Activated CD4-positive, alpha-beta T cell treated with anti-CD3 and anti-CD28 coated beads, Interleukin-2, amount 10 ng/mL, durations not matched to agents 7 days and 5 days (primary cell): ENCODE data around the gene SLC17A8. TPM values are rescaled to one million over a fixed set of nuclear protein-coding genes. Genes with fewer than 3 reads are reported as not detected.

ENCODE experiments used
- CTCF ChIA-PET: fragments of 350-600 bp; sonication (Branson Sonifier 250); formaldehyde crosslinking; loops from one replicate; lab custom pipeline; 2021; ENCODE audit warnings: antibody characterized with exemption; lab: Charles Lee
- POLR2A ChIA-PET: fragments of 350-600 bp; sonication (Branson Sonifier 250); formaldehyde crosslinking; loops from one replicate; lab custom pipeline; 2021; ENCODE audit warnings: antibody characterized with exemption; lab: Charles Lee
- DNase-seq: peaks from one replicate; pipeline ENCODE4 v3.0.0-alpha.2; 2020
- H3K27ac Mint-ChIP-seq: one replicate; pipeline ENCODE4 v1.8.0; 2021; ENCODE audit warnings: mild to moderate bottlenecking, moderate library complexity, mixed read lengths
- H3K27me3 Mint-ChIP-seq: one replicate; pipeline ENCODE4 v1.8.0; 2021; ENCODE audit warnings: mixed read lengths
- H3K36me3 Mint-ChIP-seq: one replicate; pipeline ENCODE4 v1.8.0; 2021; ENCODE audit warnings: low read depth, mixed read lengths
- H3K4me1 Mint-ChIP-seq: one replicate; pipeline ENCODE4 v1.8.0; 2021; ENCODE audit warnings: mixed read lengths
- H3K4me3 Mint-ChIP-seq: one replicate; pipeline ENCODE4 v1.8.0; 2021; ENCODE audit warnings: mild to moderate bottlenecking, moderate library complexity, mixed read lengths
- H3K9me3 Mint-ChIP-seq: one replicate; pipeline ENCODE4 v1.8.0; 2021; ENCODE audit warnings: mixed read lengths
- total RNA-seq, 2 experiments: library from RNA; stranded (reverse); gene quantifications; one replicate each; pipeline ENCODE4 v1.2.3, GENCODE V29; 2021

Gene SLC17A8
- total RNA-seq, 2 experiments from 2014 or later = not detected

DNA sequence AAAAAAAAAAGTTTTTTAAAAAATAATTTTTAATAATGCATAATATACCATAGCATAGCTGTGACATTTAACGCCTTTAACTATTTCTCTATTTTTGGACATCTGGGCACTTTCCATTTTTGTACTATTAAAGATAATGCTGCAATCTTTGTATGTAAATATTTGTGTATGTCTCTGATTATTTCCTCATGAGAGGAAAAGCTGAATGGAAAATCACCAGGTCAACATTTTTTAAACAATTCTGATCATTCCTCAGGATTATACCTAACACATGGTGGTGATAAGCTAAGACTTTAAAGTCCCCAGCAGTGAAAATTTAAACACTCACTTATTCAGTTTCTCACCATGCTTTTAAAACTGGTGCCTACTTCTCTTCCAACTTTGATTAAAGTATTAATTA lies 85.5 kb downstream of the SLC17A8 start:
- H3K4me3 Mint-ChIP-seq = no peak overlapping the region
- no peaks in the 10 kb centered on the region for H3K36me3 Mint-ChIP-seq
- H3K27me3 Mint-ChIP-seq = peaks cover 2% of the 10 kb centered on the region
- no peak overlapping the region for H3K27ac Mint-ChIP-seq
- DNase-seq = no peak
- ChIA-PET CTCF (no interaction called here), POLR2A (no interaction called here)
- H3K4me1 Mint-ChIP-seq = no peaks in the 10 kb centered on the region
- no peaks in the 10 kb centered on the region for H3K9me3 Mint-ChIP-seq

DNA sequence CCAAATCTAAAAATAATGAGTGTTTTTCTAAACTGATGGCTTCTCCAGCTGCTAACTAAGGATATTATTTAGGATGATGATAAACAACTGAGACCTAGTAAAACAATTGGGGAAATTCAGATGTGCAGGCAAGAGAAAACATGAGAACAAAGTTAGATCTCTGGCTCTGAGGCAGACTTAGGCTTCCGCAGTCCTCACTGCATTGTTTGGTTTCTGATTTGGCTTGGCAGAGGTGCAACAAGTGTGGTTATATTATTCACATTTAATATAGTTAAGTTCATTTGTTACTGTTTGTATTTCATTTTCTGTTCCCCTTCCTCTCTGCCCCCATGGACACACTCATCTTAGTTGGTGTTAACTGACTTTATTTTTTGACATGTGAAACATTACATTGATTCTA lies 86.6 kb downstream of the SLC17A8 start:
- Mint-ChIP-seq H3K27me3 (peaks cover 4% of the 10 kb centered on the region), H3K27ac (no peak overlapping the region), H3K4me3 (no peak overlapping the region), H3K9me3 (no peaks in the 10 kb centered on the region), H3K4me1 (no peaks in the 10 kb centered on the region), H3K36me3 (no peaks in the 10 kb centered on the region)
- CTCF ChIA-PET = no interaction called here
- POLR2A ChIA-PET = no interaction called here
- no peak for DNase-seq

DNA sequence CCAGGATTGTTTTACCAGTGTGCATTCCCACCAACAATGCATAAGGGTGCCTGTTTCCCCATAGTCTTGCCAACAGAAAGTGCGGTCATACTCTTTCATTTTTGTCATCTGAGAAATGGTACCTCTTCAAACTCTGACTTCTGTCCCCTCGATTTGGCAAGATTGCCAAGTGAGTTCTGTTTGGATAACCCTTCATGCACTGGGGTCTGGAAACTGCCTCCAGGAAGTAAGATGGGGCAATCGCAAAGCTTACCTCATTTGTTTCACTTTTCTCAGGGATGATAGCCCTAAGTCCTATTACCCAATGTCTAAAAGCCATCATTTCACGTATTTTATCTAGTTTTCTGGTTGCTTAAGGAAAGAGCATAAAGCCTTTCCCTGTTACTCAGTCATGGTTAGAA lies 88.2 kb downstream of the SLC17A8 start:
- H3K27ac Mint-ChIP-seq = no peak overlapping the region
- POLR2A ChIA-PET = no interaction called here
- H3K36me3 Mint-ChIP-seq = no peaks in the 10 kb centered on the region
- H3K27me3 Mint-ChIP-seq = peaks cover 8% of the 10 kb centered on the region
- no peaks in the 10 kb centered on the region for H3K9me3 Mint-ChIP-seq
- H3K4me1 Mint-ChIP-seq = no peaks in the 10 kb centered on the region
- CTCF ChIA-PET = no interaction called here
- DNase-seq = no peak
- no peak overlapping the region for H3K4me3 Mint-ChIP-seq

DNA sequence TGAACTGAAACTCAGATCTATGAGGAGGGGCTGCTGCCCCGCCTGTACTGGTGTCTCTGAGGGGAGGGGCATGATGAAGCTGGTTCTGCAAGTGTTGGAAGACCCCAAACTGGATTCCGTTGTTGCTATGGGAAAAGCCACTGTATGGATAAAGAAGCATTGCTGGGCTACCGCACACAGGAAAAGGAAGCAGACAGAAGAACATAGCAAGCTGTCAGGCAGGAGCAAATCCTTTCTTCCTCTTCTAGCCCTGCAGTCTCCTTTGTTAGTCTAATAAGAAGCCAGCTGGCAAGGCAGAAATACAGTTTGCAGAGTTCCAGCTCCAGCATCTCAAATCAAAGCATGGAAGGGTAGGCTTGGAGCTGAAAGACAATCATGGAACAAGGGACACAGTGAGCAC lies 90.5 kb downstream of the SLC17A8 start:
- Mint-ChIP-seq H3K4me1 (no peaks in the 10 kb centered on the region), H3K27me3 (peaks cover 9% of the 10 kb centered on the region), H3K4me3 (no peak overlapping the region), H3K36me3 (no peaks in the 10 kb centered on the region), H3K27ac (no peak overlapping the region), H3K9me3 (no peaks in the 10 kb centered on the region)
- DNase-seq = no peak
- POLR2A ChIA-PET = interaction anchor here (0.6 kb wide), 1 partner anchor 90 kb away, joined by 3 read pairs; no protein-coding TSS in a partner anchor
- CTCF ChIA-PET = interaction anchor here (1.1 to 1.4 kb wide), 2 partner anchors 11 to 12 kb away, joined by 3 read pairs; no protein-coding TSS in a partner anchor

DNA sequence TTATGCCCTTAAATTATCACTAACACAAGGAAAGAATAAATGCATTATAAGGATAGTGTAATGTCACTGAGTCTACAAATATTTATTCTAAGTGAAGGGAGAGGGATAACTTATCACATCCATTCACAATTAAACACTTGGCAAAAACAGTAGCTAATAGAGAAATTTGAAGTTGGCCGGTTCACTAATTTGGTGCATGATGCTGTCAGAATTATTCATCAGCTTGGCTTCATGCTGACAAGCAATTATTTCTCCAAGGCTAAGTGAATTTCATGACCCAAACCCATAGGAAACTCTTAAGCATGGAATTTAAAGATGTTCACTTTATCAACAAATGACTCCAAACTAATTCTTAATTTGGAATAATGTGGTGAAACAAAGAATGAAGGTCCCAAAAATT lies 91.8 kb downstream of the SLC17A8 start:
- H3K36me3 Mint-ChIP-seq = no peaks in the 10 kb centered on the region
- no peak overlapping the region for H3K27ac Mint-ChIP-seq
- no peaks in the 10 kb centered on the region for H3K9me3 Mint-ChIP-seq
- CTCF ChIA-PET = interaction anchor here (1.1 to 1.4 kb wide), 2 partner anchors 10 to 13 kb away, joined by 3 read pairs; no protein-coding TSS in a partner anchor
- no peaks in the 10 kb centered on the region for H3K4me1 Mint-ChIP-seq
- POLR2A ChIA-PET = no interaction called here
- H3K27me3 Mint-ChIP-seq = peaks cover 9% of the 10 kb centered on the region
- no peak for DNase-seq
- H3K4me3 Mint-ChIP-seq = no peak overlapping the region

DNA sequence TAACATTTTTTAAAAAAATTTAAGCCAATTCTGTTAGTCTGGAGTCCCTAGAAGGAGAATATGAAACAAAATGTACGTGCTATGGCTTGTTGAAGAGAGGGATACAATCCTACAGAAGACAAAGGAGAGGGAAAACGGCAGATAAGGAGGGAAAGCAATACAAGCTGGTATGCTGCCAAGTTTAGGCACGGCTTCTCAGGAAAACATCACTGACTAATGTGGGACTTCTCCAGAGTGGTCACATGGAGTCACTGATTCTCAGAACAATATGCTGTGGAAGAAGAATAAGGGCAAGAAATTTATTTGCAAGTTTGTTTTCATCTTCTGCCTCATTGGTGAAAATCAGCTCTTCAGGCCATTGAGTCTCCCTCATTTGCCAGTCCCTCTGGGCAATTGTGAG lies 93.9 kb downstream of the SLC17A8 start:
- Mint-ChIP-seq H3K4me1 (no peaks in the 10 kb centered on the region), H3K4me3 (no peak overlapping the region), H3K36me3 (no peaks in the 10 kb centered on the region), H3K27me3 (peaks cover 9% of the 10 kb centered on the region), H3K9me3 (no peaks in the 10 kb centered on the region), H3K27ac (no peak overlapping the region)
- ChIA-PET POLR2A (no interaction called here), CTCF (no interaction called here)
- DNase-seq = no peak

DNA sequence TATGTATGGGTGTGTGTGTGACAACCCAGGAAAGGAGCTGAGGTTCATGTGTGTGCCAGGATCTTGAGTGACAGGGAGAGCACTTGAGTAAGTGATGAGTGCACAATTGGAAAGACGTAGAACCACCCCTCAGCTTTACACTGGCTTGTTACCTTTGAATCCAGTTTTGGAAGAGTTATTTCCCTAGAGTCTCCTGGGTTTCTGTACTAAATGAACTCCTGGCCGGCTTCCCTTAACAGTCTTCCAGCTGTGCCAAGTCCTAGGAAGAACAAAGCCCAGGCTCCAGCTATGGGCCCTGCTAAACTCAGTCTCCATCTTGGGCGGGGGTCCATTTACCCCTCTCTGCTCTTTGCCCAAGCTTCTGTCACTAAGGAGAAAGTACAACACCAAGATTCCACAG lies 97.1 kb downstream of the SLC17A8 start:
- no peaks in the 10 kb centered on the region for H3K36me3 Mint-ChIP-seq
- no peak overlapping the region for H3K27ac Mint-ChIP-seq
- peaks cover 7% of the 10 kb centered on the region for H3K27me3 Mint-ChIP-seq
- ChIA-PET POLR2A (no interaction called here), CTCF (interaction anchor here (0.5 kb wide), 2 partner anchors 58 to 1744 kb away, joined by 3 read pairs; no protein-coding TSS in a partner anchor)
- no peaks in the 10 kb centered on the region for H3K4me1 Mint-ChIP-seq
- no peak overlapping the region for H3K4me3 Mint-ChIP-seq
- H3K9me3 Mint-ChIP-seq = no peaks in the 10 kb centered on the region
- no peak for DNase-seq

DNA sequence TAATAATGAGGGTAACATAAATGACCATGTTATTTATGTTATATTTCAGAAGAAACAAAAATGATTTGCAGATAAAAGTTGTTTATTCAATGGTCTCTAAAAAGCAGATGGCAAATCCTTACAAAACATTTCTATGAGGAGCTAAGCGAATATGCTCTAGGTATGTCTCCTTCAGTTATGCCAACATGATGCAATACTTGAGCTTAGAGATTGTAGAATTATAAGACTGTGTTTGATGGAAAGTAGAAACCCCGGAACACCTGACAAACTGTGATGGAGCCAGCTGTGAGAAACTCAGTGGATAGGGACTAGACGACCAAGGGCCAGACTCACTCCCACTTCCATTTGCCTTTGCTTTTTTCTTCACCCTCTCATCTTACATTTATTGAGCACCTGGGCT lies 99.0 kb downstream of the SLC17A8 start:
- Mint-ChIP-seq H3K4me1 (no peaks in the 10 kb centered on the region), H3K4me3 (no peak overlapping the region), H3K27me3 (no peaks in the 10 kb centered on the region), H3K9me3 (no peaks in the 10 kb centered on the region), H3K27ac (no peak overlapping the region), H3K36me3 (no peaks in the 10 kb centered on the region)
- no peak for DNase-seq
- ChIA-PET POLR2A (no interaction called here), CTCF (interaction anchor here (0.5 to 0.7 kb wide), 2 partner anchors 24 to 627 kb away, joined by 3 read pairs; no protein-coding TSS in a partner anchor)

DNA sequence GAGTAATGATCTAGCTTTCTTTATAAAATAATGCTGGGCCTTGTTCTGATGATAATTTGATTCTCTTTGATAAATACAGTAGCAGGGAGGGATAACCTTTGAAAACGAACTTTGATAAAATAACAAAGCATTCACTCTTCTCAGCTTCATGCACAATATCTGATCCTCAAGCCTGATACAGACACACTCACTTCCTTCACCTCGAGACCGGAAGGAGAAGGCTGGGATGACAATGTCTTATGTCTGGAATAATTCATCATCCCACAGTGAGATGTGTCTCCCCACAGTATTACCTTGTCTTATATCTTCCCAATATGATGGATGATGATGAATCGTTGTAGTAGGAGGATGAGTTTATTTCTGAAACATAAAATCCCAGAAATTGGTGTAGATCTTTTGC lies 101.3 kb downstream of the SLC17A8 start:
- no peaks in the 10 kb centered on the region for H3K36me3 Mint-ChIP-seq
- ChIA-PET CTCF (interaction anchor here (1.1 kb wide), 1 partner anchor 10 kb away, joined by 3 read pairs; no protein-coding TSS in a partner anchor), POLR2A (no interaction called here)
- no peak overlapping the region for H3K4me3 Mint-ChIP-seq
- H3K9me3 Mint-ChIP-seq = no peaks in the 10 kb centered on the region
- no peaks in the 10 kb centered on the region for H3K27me3 Mint-ChIP-seq
- H3K27ac Mint-ChIP-seq = no peak overlapping the region
- H3K4me1 Mint-ChIP-seq = no peaks in the 10 kb centered on the region
- DNase-seq = no peak

DNA sequence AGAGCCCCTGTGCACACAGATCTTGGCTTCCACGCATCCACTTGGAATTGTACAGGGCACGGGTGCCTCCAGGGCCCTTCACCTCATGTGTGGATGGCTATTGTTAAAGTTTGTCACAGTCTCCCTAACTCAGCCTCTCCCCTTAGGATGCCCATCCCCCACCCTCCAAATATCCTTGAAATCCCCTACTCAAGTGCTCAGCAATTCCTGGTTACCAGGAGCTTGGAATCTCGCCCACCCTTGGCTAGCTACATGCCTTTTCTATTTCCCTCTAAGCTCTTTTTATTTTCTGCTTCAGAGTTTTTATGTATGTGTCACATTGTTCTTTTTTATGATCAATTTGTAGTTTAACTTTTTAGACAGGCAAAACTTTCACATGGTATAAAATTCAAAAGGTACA lies 103.8 kb downstream of the SLC17A8 start:
- no peaks in the 10 kb centered on the region for H3K4me1 Mint-ChIP-seq
- no peak overlapping the region for H3K27ac Mint-ChIP-seq
- H3K27me3 Mint-ChIP-seq = no peaks in the 10 kb centered on the region
- POLR2A ChIA-PET = no interaction called here
- CTCF ChIA-PET = no interaction called here
- DNase-seq = no peak
- H3K4me3 Mint-ChIP-seq = no peak overlapping the region
- H3K36me3 Mint-ChIP-seq = no peaks in the 10 kb centered on the region
- no peaks in the 10 kb centered on the region for H3K9me3 Mint-ChIP-seq

DNA sequence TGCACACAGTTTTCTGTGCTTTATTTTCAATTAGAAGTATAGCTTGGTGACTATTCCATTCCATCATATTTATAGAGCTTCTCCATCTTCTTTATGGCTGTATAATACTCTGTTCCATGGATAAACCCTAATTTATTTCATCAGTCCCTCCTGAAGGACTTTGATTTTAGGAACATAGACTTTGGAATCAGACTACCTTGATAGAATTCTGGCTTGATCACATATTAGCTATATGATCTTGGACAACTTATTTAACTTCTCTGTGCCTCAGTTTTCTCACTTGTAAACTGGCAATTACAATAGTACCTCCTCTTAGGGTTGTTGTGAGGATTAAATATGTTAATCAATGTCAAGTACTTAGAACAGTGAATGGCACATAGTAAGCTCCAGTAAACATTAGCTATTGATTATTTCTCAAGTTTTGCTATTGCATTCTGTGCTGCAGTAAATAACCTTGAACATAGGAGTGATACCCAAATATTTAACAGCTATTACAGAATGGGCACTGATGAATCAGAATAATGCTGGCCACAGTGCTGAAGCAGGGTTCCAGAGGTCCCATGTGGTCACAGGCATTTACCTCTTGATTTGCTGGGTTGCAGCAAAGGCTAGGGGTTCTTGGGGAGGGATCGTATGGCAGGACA lies 104.6 kb downstream of the SLC17A8 start:
- H3K4me3 Mint-ChIP-seq = no peak overlapping the region
- H3K36me3 Mint-ChIP-seq = no peaks in the 10 kb centered on the region
- CTCF ChIA-PET = interaction anchor here (0.7 kb wide), 2 partner anchors 30 to 58 kb away, joined by 3 to 4 read pairs; no protein-coding TSS in a partner anchor
- POLR2A ChIA-PET = no interaction called here
- no peak for DNase-seq
- no peak overlapping the region for H3K27ac Mint-ChIP-seq
- no peaks in the 10 kb centered on the region for H3K27me3 Mint-ChIP-seq
- no peaks in the 10 kb centered on the region for H3K4me1 Mint-ChIP-seq
- no peaks in the 10 kb centered on the region for H3K9me3 Mint-ChIP-seq

DNA sequence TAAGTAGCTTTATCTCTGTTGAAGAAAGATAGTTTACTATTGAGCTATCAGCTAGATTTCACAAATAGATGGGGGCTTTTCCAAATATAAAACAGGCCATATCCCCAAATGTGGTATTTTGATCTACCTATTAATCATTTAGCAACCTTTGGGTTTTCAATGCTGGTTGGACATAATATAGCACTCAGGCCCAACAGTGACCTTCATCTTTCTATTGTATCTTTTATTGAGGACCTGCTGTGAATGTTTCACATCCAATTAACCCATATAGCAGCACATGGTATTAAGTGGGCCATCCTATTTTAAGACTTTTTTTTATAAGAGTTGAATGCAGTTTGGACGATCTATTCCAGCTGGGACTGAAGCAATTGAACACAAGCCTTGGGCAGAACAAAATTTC lies 106.8 kb downstream of the SLC17A8 start:
- CTCF ChIA-PET = no interaction called here

DNA sequence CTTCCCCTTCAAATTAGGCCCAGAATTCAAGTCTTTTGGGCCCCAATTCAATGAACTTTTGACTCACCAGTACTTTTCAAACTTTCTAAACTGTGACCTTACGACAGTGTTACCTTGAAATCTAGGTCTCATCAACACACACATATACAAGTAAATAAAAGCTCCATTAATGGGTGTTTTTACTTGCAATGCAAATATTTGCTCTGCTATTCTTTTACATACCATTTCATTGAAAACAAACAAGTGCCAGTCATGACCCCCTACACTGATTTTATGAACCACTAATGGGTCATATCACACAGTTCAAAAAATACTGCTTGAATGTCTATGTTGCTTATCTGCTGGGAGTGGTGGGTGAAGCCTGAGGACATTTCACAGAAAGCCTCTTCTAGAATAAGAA lies 107.7 kb downstream of the SLC17A8 start:
- no peak overlapping the region for H3K27ac Mint-ChIP-seq
- H3K4me1 Mint-ChIP-seq = no peaks in the 10 kb centered on the region
- H3K4me3 Mint-ChIP-seq = no peak overlapping the region
- no peaks in the 10 kb centered on the region for H3K36me3 Mint-ChIP-seq
- no peaks in the 10 kb centered on the region for H3K27me3 Mint-ChIP-seq
- POLR2A ChIA-PET = no interaction called here
- no peak for DNase-seq
- CTCF ChIA-PET = interaction anchor here (1.4 kb wide), 1 partner anchor 12 kb away, joined by 3 read pairs; no protein-coding TSS in a partner anchor
- no peaks in the 10 kb centered on the region for H3K9me3 Mint-ChIP-seq

More for the DNA sequence above, 106.8 kb downstream of the SLC17A8 start:
- POLR2A ChIA-PET = no interaction called here
- H3K9me3 Mint-ChIP-seq = no peaks in the 10 kb centered on the region
- H3K36me3 Mint-ChIP-seq = no peaks in the 10 kb centered on the region
- no peaks in the 10 kb centered on the region for H3K27me3 Mint-ChIP-seq
- H3K4me3 Mint-ChIP-seq = no peak overlapping the region
- no peaks in the 10 kb centered on the region for H3K4me1 Mint-ChIP-seq
- DNase-seq = no peak
- H3K27ac Mint-ChIP-seq = no peak overlapping the region

DNA sequence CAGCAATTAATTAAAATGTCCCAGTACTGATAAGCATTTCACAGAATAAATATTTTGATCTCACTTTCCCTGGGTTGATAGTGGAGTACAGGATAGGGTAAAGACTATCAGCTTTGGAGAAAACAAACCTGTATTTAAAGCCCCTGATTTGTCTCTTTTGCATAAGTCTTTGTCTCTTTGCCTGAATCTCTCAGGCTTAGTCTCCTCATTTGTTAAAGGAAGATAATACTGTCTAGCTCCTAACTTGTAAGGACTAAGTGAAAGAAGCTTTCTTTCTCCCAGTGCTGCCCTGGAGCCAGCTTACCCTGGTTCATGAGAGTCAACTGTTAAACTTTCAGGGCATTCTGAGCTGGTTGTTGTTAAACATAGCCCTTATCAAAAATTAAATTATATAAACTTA lies 111.3 kb downstream of the SLC17A8 start:
- Mint-ChIP-seq H3K9me3 (no peaks in the 10 kb centered on the region), H3K4me1 (no peaks in the 10 kb centered on the region), H3K4me3 (no peak overlapping the region), H3K36me3 (no peaks in the 10 kb centered on the region), H3K27ac (no peak overlapping the region), H3K27me3 (peaks cover 3% of the 10 kb centered on the region)
- ChIA-PET POLR2A (no interaction called here), CTCF (no interaction called here)
- no peak for DNase-seq
